GM12872 (cell line): Measurements from ENCODE around the gene HOXC12.

Source experiments
- CTCF ChIP-seq: IDR thresholded peaks from 3 replicates; pipeline ENCODE4 v1.5.1; 2011; ENCODE audit warnings: low read depth, mild to moderate bottlenecking, low read length, moderate library complexity; ENCODE audit not compliant: insufficient read depth

Gene HOXC12

GRCh38 chr12:53938326-53939140 lies 16.2 kb upstream of the HOXC12 start, which contains the start of gene HOXC13:
HOXC13 (plus strand) TSS chr12:53938831; CDS start chr12:53938907, 76 bp downstream.
- no peak for TF ChIP-seq CTCF

- TF ChIP-seq CTCF: no peak
Observed at GRCh38 chr12:53939141-53940108, 15.3 kb upstream of the HOXC12 start.

GRCh38 chr12:53940443-53941014 lies 14.2 kb upstream of the HOXC12 start:
- no peak for TF ChIP-seq CTCF

- no peak for TF ChIP-seq CTCF
Observed at GRCh38 chr12:53941187-53941586, 13.5 kb upstream of the HOXC12 start.

- no peak for TF ChIP-seq CTCF
Observed at GRCh38 chr12:53941750-53942149, 13.0 kb upstream of the HOXC12 start.

GRCh38 chr12:53942467-53942997 lies 12.2 kb upstream of the HOXC12 start:
- TF ChIP-seq CTCF: no peak

GRCh38 chr12:53944209-53944608 lies 10.5 kb upstream of the HOXC12 start:
- no peak for TF ChIP-seq CTCF
